Gastroesophageal sphincter (tissue), 3 donors: ENCODE data around the gene DTX4.

Experiments used
- CTCF ChIP-seq, 4 experiments: fragments of 200-600 bp in 2 of 4; fragments of 450-650 bp in 2 of 4; sonication (generic) in 1 of 4; IDR thresholded peaks; one replicate each; pipeline ENCODE4 v1.5.1; 2017 to 2019; ENCODE audit warnings: antibody characterized with exemption in 4 of 4, mild to moderate bottlenecking in 2 of 4, moderate library complexity in 2 of 4
- EP300 ChIP-seq: sonication (generic); formaldehyde crosslinking; IDR thresholded peaks from one replicate; pipeline ENCODE4 v1.6.1; 2017; ENCODE audit warnings: antibody characterized with exemption, mild to moderate bottlenecking
- POLR2A ChIP-seq, 2 donors: fragments of 450-650 bp; IDR thresholded peaks; one replicate each; pipeline ENCODE4 v1.6.1; 2017; ENCODE audit warnings: antibody characterized with exemption in 2 of 2, mild to moderate bottlenecking in 2 of 2, moderate library complexity in 1 of 2
- POLR2AphosphoS5 ChIP-seq: sonication (generic); formaldehyde crosslinking; IDR thresholded peaks from one replicate; pipeline ENCODE4 v1.6.1; 2017; ENCODE audit warnings: antibody characterized with exemption

- no peak for TF ChIP-seq CTCF (IDR thresholded peaks at IDR 0.05)
- no peak for TF ChIP-seq POLR2A (IDR thresholded peaks at IDR 0.05)
- TF ChIP-seq EP300 = no peak
- no peak for TF ChIP-seq POLR2AphosphoS5
These were observed 83.3 kb downstream of the DTX4 start for GRCh38 chr11:59255281-59255680.
